ENCODE results near the gene LMX1A. TPM values are rescaled to one million over a fixed set of nuclear protein-coding genes. Genes with fewer than 3 reads are reported as not detected.

Gene LMX1A
- total and polyA plus RNA-seq, 8 donors, result not detected

GRCh38 chr1:165288350-165289120 is 68.0 kb downstream of the LMX1A start:
- ATAC-seq (no peak), DNase-seq (peak in 1 of 4 donors; percentile 26)
- peaks cover 0 to 40% of the 10 kb centered on the region in 2 donors for H3K27me3 ChIP-seq

GRCh38 chr1:165287781-165288180 is 68.7 kb downstream of the LMX1A start:
- ATAC-seq, result no peak
- intact Hi-C loops (cut with DNase I), result no loop called here
- DNase-seq, result peak in 1 of 4 donors; percentile 17

More at GRCh38 chr1:165288350-165289120, 68.0 kb downstream of the LMX1A start:
- no peak overlapping the region for H3K27ac ChIP-seq
- intact Hi-C loops (cut with DNase I), result no loop called here
- H3K36me3 ChIP-seq, result no peaks in the 10 kb centered on the region
- no peaks in the 10 kb centered on the region for H3K4me1 ChIP-seq
- no peak overlapping the region for H3K4me3 ChIP-seq
- no peaks in the 10 kb centered on the region for H3K9me3 ChIP-seq
- no peak for TF ChIP-seq CTCF (IDR thresholded peaks at IDR 0.05)

GRCh38 chr1:165287329-165287728 is 69.2 kb downstream of the LMX1A start:
- no peak for TF ChIP-seq CTCF (IDR thresholded peaks at IDR 0.05)
- H3K9me3 ChIP-seq, result no peaks in the 10 kb centered on the region
- DNase-seq (no peak), ATAC-seq (no peak)
- H3K27me3 ChIP-seq, result peaks cover 0 to 46% of the 10 kb centered on the region in 2 donors
- intact Hi-C loops (cut with DNase I), result no loop called here
- no peak overlapping the region for H3K4me3 ChIP-seq
- H3K36me3 ChIP-seq, result no peaks in the 10 kb centered on the region
- no peaks in the 10 kb centered on the region for H3K4me1 ChIP-seq
- no peak overlapping the region for H3K27ac ChIP-seq

More at GRCh38 chr1:165287781-165288180, 68.7 kb downstream of the LMX1A start:
- peaks cover 0 to 42% of the 10 kb centered on the region in 2 donors for H3K27me3 ChIP-seq
- no peak overlapping the region for H3K27ac ChIP-seq
- no peak overlapping the region for H3K4me3 ChIP-seq
- no peaks in the 10 kb centered on the region for H3K36me3 ChIP-seq
- no peak for TF ChIP-seq CTCF (IDR thresholded peaks at IDR 0.05)
- no peaks in the 10 kb centered on the region for H3K9me3 ChIP-seq
- H3K4me1 ChIP-seq, result no peaks in the 10 kb centered on the region

- Histone ChIP-seq H3K36me3 (no peaks in the 10 kb centered on the region), H3K27ac (no peak overlapping the region), H3K9me3 (no peaks in the 10 kb centered on the region), H3K4me3 (no peak overlapping the region), H3K27me3 (peaks cover 0 to 50% of the 10 kb centered on the region in 2 donors), H3K4me1 (no peaks in the 10 kb centered on the region)
- no peak for TF ChIP-seq CTCF (IDR thresholded peaks at IDR 0.05)
- ATAC-seq, result no peak
- no peak for DNase-seq
- intact Hi-C loops (cut with DNase I), result no loop called here
Observed at GRCh38 chr1:165284454-165284853, 72.1 kb downstream of the LMX1A start.

GRCh38 chr1:165281207-165281901 is 75.2 kb downstream of the LMX1A start:
- no peaks in the 10 kb centered on the region for H3K36me3 ChIP-seq
- intact Hi-C loops (cut with DNase I), result no loop called here
- TF ChIP-seq CTCF (IDR thresholded peaks at IDR 0.05), result no peak
- H3K27me3 ChIP-seq, result peaks cover 0 to 24% of the 10 kb centered on the region in 2 donors
- no peak overlapping the region for H3K4me3 ChIP-seq
- H3K4me1 ChIP-seq, result no peaks in the 10 kb centered on the region
- ATAC-seq (no peak), DNase-seq (no peak)
- no peak overlapping the region for H3K27ac ChIP-seq
- no peaks in the 10 kb centered on the region for H3K9me3 ChIP-seq

Data from left lung (tissue), 10 donors.